Measurements from ENCODE around the gene PDE3A. TPM values are rescaled to one million over a fixed set of nuclear protein-coding genes. Genes with fewer than 3 reads are reported as not detected.

PDE3A gene
- total RNA-seq, 1 donor = 14.8 TPM

- Histone ChIP-seq H2AFZ (ENCODE audit: low read length) (peak overlapping the region; percentile 17), H3K9me3 (ENCODE audit: low read depth, low read length) (no peaks in the 10 kb centered on the region), H3K27me3 (ENCODE audit: insufficient read depth, low read length) (no peaks in the 10 kb centered on the region), H3K27ac (ENCODE audit: low read depth, low read length) (no peak overlapping the region), H3K36me3 (ENCODE audit: insufficient read depth, low read length) (no peaks in the 10 kb centered on the region), H3K4me2 (ENCODE audit: insufficient read depth, low read length) (no peak overlapping the region), H3K4me3 (ENCODE audit: insufficient read depth, low read length) (no peak overlapping the region), H4K20me1 (ENCODE audit: insufficient read depth, low read length) (no peaks in the 10 kb centered on the region), H3K79me2 (ENCODE audit: insufficient read depth, low read length) (no peaks in the 10 kb centered on the region), H3K4me1 (ENCODE audit: insufficient read depth, low read length) (no peaks in the 10 kb centered on the region)
- no peak for TF ChIP-seq CTCF (IDR thresholded peaks at IDR 0.05; ENCODE audit: extremely low read depth, low read depth, low read length)
- no peak for DNase-seq (ENCODE audit: insufficient read length, low spot score, missing footprints)
Observed at GRCh38 chr12:20585055-20585625, 216.8 kb downstream of the PDE3A start.

- Histone ChIP-seq H3K79me2 (ENCODE audit: insufficient read depth, low read length) (peaks cover 2% of the 10 kb centered on the region), H3K4me2 (ENCODE audit: insufficient read depth, low read length) (no peak overlapping the region), H3K4me1 (ENCODE audit: insufficient read depth, low read length) (no peaks in the 10 kb centered on the region), H3K36me3 (ENCODE audit: insufficient read depth, low read length) (no peaks in the 10 kb centered on the region), H2AFZ (ENCODE audit: low read length) (no peak overlapping the region), H3K27me3 (ENCODE audit: insufficient read depth, low read length) (no peaks in the 10 kb centered on the region), H4K20me1 (ENCODE audit: insufficient read depth, low read length) (no peaks in the 10 kb centered on the region), H3K4me3 (ENCODE audit: insufficient read depth, low read length) (no peak overlapping the region), H3K27ac (ENCODE audit: low read depth, low read length) (no peak overlapping the region), H3K9me3 (ENCODE audit: low read depth, low read length) (no peaks in the 10 kb centered on the region)
- TF ChIP-seq CTCF (IDR thresholded peaks at IDR 0.05; ENCODE audit: extremely low read depth, low read depth, low read length) = no peak
- DNase-seq (ENCODE audit: insufficient read length, low spot score, missing footprints) = no peak
Observed at GRCh38 chr12:20585913-20586312, 217.6 kb downstream of the PDE3A start.

- Histone ChIP-seq H3K79me2 (ENCODE audit: insufficient read depth, low read length) (peaks cover 2% of the 10 kb centered on the region), H2AFZ (ENCODE audit: low read length) (peak overlapping the region; percentile 10)
- no peak for DNase-seq (ENCODE audit: insufficient read length, low spot score, missing footprints)
Observed at GRCh38 chr12:20588042-20588441, 219.7 kb downstream of the PDE3A start.

GRCh38 chr12:20590570-20590969, 222.2 kb downstream of the PDE3A start:
- TF ChIP-seq CTCF (IDR thresholded peaks at IDR 0.05; ENCODE audit: extremely low read depth, low read depth, low read length) = no peak
- DNase-seq (ENCODE audit: insufficient read length, low spot score, missing footprints) = no peak
- Histone ChIP-seq H3K27ac (ENCODE audit: low read depth, low read length) (no peak overlapping the region), H3K4me2 (ENCODE audit: insufficient read depth, low read length) (no peak overlapping the region), H3K4me1 (ENCODE audit: insufficient read depth, low read length) (no peaks in the 10 kb centered on the region), H3K9me3 (ENCODE audit: low read depth, low read length) (no peaks in the 10 kb centered on the region), H4K20me1 (ENCODE audit: insufficient read depth, low read length) (no peaks in the 10 kb centered on the region), H2AFZ (ENCODE audit: low read length) (no peak overlapping the region), H3K4me3 (ENCODE audit: insufficient read depth, low read length) (no peak overlapping the region), H3K36me3 (ENCODE audit: insufficient read depth, low read length) (no peaks in the 10 kb centered on the region), H3K27me3 (ENCODE audit: insufficient read depth, low read length) (no peaks in the 10 kb centered on the region), H3K79me2 (ENCODE audit: insufficient read depth, low read length) (peaks cover 6% of the 10 kb centered on the region)

More at GRCh38 chr12:20588042-20588441, 219.7 kb downstream of the PDE3A start:
- H3K9me3 ChIP-seq (ENCODE audit: low read depth, low read length) = no peaks in the 10 kb centered on the region
- no peak overlapping the region for H3K4me2 ChIP-seq (ENCODE audit: insufficient read depth, low read length)
- no peaks in the 10 kb centered on the region for H3K4me1 ChIP-seq (ENCODE audit: insufficient read depth, low read length)
- H3K27me3 ChIP-seq (ENCODE audit: insufficient read depth, low read length) = no peaks in the 10 kb centered on the region
- H3K27ac ChIP-seq (ENCODE audit: low read depth, low read length) = no peak overlapping the region
- no peak overlapping the region for H3K4me3 ChIP-seq (ENCODE audit: insufficient read depth, low read length)
- H3K36me3 ChIP-seq (ENCODE audit: insufficient read depth, low read length) = no peaks in the 10 kb centered on the region
- TF ChIP-seq CTCF (IDR thresholded peaks at IDR 0.05; ENCODE audit: extremely low read depth, low read depth, low read length) = no peak
- no peaks in the 10 kb centered on the region for H4K20me1 ChIP-seq (ENCODE audit: insufficient read depth, low read length)

Measured in osteoblast (primary cell).